HepG2 (cell line): ENCODE data around the gene BRCA1. TPM values are rescaled to one million over a fixed set of nuclear protein-coding genes. Genes with fewer than 3 reads are reported as not detected.

Source experiments
- CEBPZ ChIP-seq: IDR thresholded peaks from 2 replicates; pipeline ENCODE4 v1.6.1; 2012; ENCODE audit warnings: low read length, improper control_type of control experiment
- EHMT2 ChIP-seq: fragments of 200-600 bp; sonication (generic); IDR thresholded peaks from 2 replicates; pipeline ENCODE4 v1.7.0; 2017; ENCODE audit warnings: antibody characterized with exemption, low read depth, low read length, borderline replicate concordance
- FOXC1 ChIP-seq: sonication (generic); formaldehyde crosslinking; IDR thresholded peaks from 2 replicates; pipeline ENCODE4 v1.8.0; 2022; ENCODE audit warnings: mild to moderate bottlenecking, missing genetic modification reagents, borderline replicate concordance
- IRF2 ChIP-seq: IDR thresholded peaks from 2 replicates; pipeline ENCODE4 v1.6.1; 2018; ENCODE audit warnings: missing genetic modification reagents, missing compliant biosample characterization
- MAFG ChIP-seq: sonication (generic); formaldehyde crosslinking; IDR thresholded peaks from 2 replicates; pipeline ENCODE4 v1.5.1; 2020; ENCODE audit warnings: mild to moderate bottlenecking, missing genetic modification reagents
- NFATC3 ChIP-seq: sonication (generic); formaldehyde crosslinking; IDR thresholded peaks from 2 replicates; pipeline ENCODE4 v1.5.1; 2020; ENCODE audit warnings: mild to moderate bottlenecking, missing genetic modification reagents
- REXO4 ChIP-seq: sonication (generic); formaldehyde crosslinking; IDR thresholded peaks from 2 replicates; pipeline ENCODE4 v1.8.0; 2022; ENCODE audit warnings: missing genetic modification reagents, mild to moderate bottlenecking, borderline replicate concordance
- RFX3 ChIP-seq: IDR thresholded peaks from 2 replicates; pipeline ENCODE4 v1.6.1; 2016; ENCODE audit warnings: missing biosample characterization, missing genetic modification reagents
- ZFP36L1 ChIP-seq: sonication (generic); formaldehyde crosslinking; IDR thresholded peaks from 2 replicates; pipeline ENCODE4 v1.8.0; 2022; ENCODE audit warnings: mild to moderate bottlenecking, missing genetic modification reagents, moderate library complexity
- ZMAT3 ChIP-seq: sonication (generic); formaldehyde crosslinking; conservative IDR thresholded peaks from 2 replicates; pipeline ENCODE4 v1.7.0; 2021; ENCODE audit warnings: missing genetic modification reagents
- ZNF512 ChIP-seq: sonication (generic); formaldehyde crosslinking; IDR thresholded peaks from 2 replicates; pipeline ENCODE4 v1.4.0; 2020; ENCODE audit warnings: mild to moderate bottlenecking, missing genetic modification reagents
- ZNF567 ChIP-seq: sonication (generic); formaldehyde crosslinking; IDR thresholded peaks from 2 replicates; pipeline ENCODE4 v1.8.1; 2023; ENCODE audit warnings: mild to moderate bottlenecking, missing genetic modification reagents, borderline replicate concordance
- ZNF576 ChIP-seq: sonication (generic); formaldehyde crosslinking; IDR thresholded peaks from 2 replicates; pipeline ENCODE4 v1.4.0; 2020; ENCODE audit warnings: mild to moderate bottlenecking, missing genetic modification reagents
- ZNF710 ChIP-seq: sonication (generic); formaldehyde crosslinking; IDR thresholded peaks from 2 replicates; pipeline ENCODE4 v1.5.0; 2020; ENCODE audit warnings: mild to moderate bottlenecking, missing genetic modification reagents, borderline replicate concordance
- ZNF746 ChIP-seq: sonication (generic); formaldehyde crosslinking; IDR thresholded peaks from 2 replicates; pipeline ENCODE4 v1.8.0; 2022; ENCODE audit warnings: mild to moderate bottlenecking, missing genetic modification reagents
- ZZZ3 ChIP-seq: sonication (generic); formaldehyde crosslinking; IDR thresholded peaks from 2 replicates; pipeline ENCODE4 v1.4.0; 2020; ENCODE audit warnings: missing genetic modification reagents, mild to moderate bottlenecking, borderline replicate concordance
- polyA plus RNA-seq, 8 experiments: library from polyadenylated mRNA; depleted of rRNA in 3 of 8; stranded (reverse) in 7 of 8; unstranded in 1 of 8; fragments of >200 nt; fragmentation: Illumina TruSeq in 4 of 8; extraction: Trizol in 4 of 8; gene quantifications; 2 replicates each; pipeline versions ENCODE4 v1.2.1 to v1.2.3, GENCODE V29; 2011 to 2016; ENCODE audit warnings: low read depth in 4 of 8, missing spikeins in 1 of 8, mixed read lengths in 1 of 8; ENCODE audit not compliant: insufficient read depth in 1 of 8
- total RNA-seq, 5 experiments: library from RNA; depleted of rRNA; stranded (reverse); fragments of >200 nt; fragmentation: Illumina TruSeq; extraction: Trizol; gene quantifications; 2 replicates each; pipeline ENCODE4 v1.2.3, GENCODE V29; 2016; ENCODE audit warnings: low read depth in 1 of 5
- TF ChIP-seq, protein P1 (sequence below): IDR thresholded peaks from 2 replicates; pipeline ENCODE4 v1.6.1; 2018; ENCODE audit warnings: missing genetic modification reagents, mild to moderate bottlenecking, missing compliant biosample characterization
- TF ChIP-seq, protein P2 (sequence below): IDR thresholded peaks from 2 replicates; pipeline ENCODE4 v1.6.1; 2016; ENCODE audit warnings: missing genetic modification reagents, missing compliant biosample characterization

The BRCA1 gene
- total and polyA plus RNA-seq, 2 of the 13 experiments (the other 11 are each of a cell fraction or from before 2014, with no cell fraction given): 13.3 to 37.5 TPM

DNA sequence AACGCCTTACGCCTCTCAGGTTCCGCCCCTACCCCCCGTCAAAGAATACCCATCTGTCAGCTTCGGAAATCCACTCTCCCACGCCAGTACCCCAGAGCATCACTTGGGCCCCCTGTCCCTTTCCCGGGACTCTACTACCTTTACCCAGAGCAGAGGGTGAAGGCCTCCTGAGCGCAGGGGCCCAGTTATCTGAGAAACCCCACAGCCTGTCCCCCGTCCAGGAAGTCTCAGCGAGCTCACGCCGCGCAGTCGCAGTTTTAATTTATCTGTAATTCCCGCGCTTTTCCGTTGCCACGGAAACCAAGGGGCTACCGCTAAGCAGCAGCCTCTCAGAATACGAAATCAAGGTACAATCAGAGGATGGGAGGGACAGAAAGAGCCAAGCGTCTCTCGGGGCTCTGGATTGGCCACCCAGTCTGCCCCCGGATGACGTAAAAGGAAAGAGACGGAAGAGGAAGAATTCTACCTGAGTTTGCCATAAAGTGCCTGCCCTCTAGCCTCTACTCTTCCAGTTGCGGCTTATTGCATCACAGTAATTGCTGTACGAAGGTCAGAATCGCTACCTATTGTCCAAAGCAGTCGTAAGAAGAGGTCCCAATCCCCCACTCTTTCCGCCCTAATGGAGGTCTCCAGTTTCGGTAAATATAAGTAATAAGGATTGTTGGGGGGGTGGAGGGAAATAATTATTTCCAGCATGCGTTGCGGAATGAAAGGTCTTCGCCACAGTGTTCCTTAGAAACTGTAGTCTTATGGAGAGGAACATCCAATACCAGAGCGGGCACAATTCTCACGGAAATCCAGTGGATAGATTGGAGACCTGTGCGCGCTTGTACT, at the start of gene BRCA1 (continued):
- TF ChIP-seq CEBPZ (no peak), NFATC3 (no peak), IRF2 (peak; percentile 91), ZNF746 (CRISPR knock-in tag) (no peak), REXO4 (no peak), ZNF710 (CRISPR knock-in tag) (peak; percentile 80; the same call in 1 of the 2 replicates), ZNF512 (CRISPR knock-in tag) (no peak), ZMAT3 (no peak), ZZZ3 (CRISPR knock-in tag) (no peak), ZNF576 (CRISPR knock-in tag) (no peak), EHMT2 (no peak; the same call in 1 of the 2 replicates), ZFP36L1 (peak; percentile 95; the same call in 1 of the 2 replicates), ZNF567 (CRISPR knock-in tag) (no peak), FOXC1 (CRISPR knock-in tag) (0 out of 2 replicates have a peak, but pooled peaks have one; percentile 12), MAFG (CRISPR knock-in tag) (no peak), RFX3 (peak; percentile 99)
- TF ChIP-seq, protein P1, sequence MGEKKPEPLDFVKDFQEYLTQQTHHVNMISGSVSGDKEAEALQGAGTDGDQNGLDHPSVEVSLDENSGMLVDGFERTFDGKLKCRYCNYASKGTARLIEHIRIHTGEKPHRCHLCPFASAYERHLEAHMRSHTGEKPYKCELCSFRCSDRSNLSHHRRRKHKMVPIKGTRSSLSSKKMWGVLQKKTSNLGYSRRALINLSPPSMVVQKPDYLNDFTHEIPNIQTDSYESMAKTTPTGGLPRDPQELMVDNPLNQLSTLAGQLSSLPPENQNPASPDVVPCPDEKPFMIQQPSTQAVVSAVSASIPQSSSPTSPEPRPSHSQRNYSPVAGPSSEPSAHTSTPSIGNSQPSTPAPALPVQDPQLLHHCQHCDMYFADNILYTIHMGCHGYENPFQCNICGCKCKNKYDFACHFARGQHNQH (CRISPR knock-in tag): peak; percentile 92
- TF ChIP-seq, protein P2, sequence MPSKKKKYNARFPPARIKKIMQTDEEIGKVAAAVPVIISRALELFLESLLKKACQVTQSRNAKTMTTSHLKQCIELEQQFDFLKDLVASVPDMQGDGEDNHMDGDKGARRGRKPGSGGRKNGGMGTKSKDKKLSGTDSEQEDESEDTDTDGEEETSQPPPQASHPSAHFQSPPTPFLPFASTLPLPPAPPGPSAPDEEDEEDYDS: peak; percentile 85
